PC-9 (cell line): Measurements from ENCODE around the gene CABCOCO1. TPM values are rescaled to one million over a fixed set of nuclear protein-coding genes. Genes with fewer than 3 reads are reported as not detected.
A peak's percentile ranks its signal among the peaks of the same experiment; 100 is the strongest.
"Not testable (repeated sequence)": the region's sequence is repeated elsewhere in the genome, so short reads cannot be mapped to it uniquely, and the experiment has no call there.

Experiments
- BruUV-seq: library from RNA; stranded (reverse); fragments of 400-500 nt; replicated peaks from 2 replicates; lab custom pipeline; 2021; lab: Mats Ljungman, UMichigan
- CTCF ChIA-PET: fragments of 300-600 bp; sonication (Branson Sonifier 250); formaldehyde crosslinking; loops from one replicate; lab custom pipeline; 2022; ENCODE audit warnings: antibody characterized with exemption; lab: Charles Lee
- POLR2A ChIA-PET: fragments of 300-600 bp; sonication (Branson Sonifier 250); formaldehyde crosslinking; loops from one replicate; lab custom pipeline; 2022; ENCODE audit warnings: antibody characterized with exemption; ENCODE audit not compliant: unreplicated experiment; lab: Charles Lee
- DNase-seq, 2 experiments: peaks; one replicate each; pipeline versions ENCODE4 v3.0.0 to v3.0.0-alpha.2; 2015 to 2022; ENCODE audit warnings: mixed read lengths in 1 of 2
- H2AFZ ChIP-seq: fragments of 200-600 bp; sonication (generic); 2 replicates; pipeline ENCODE4 v1.8.1; 2017; ENCODE audit warnings: antibody characterized with exemption
- H3F3A ChIP-seq: fragments of 200-600 bp; sonication (generic); 2 replicates; pipeline ENCODE4 v1.8.1; 2017; ENCODE audit warnings: antibody characterized with exemption, mild to moderate bottlenecking, low read depth; ENCODE audit not compliant: insufficient read depth
- H3K27ac ChIP-seq: fragments of 200-600 bp; sonication (generic); 2 replicates; pipeline ENCODE4 v1.6.1; 2016; ENCODE audit warnings: mixed run types
- H3K27me3 ChIP-seq: fragments of 200-600 bp; sonication (generic); 2 replicates; pipeline ENCODE4 v1.6.1; 2016; ENCODE audit warnings: low read depth, mixed run types; ENCODE audit not compliant: insufficient read depth
- H3K36me3 ChIP-seq: fragments of 200-600 bp; sonication (generic); 2 replicates; pipeline ENCODE4 v1.6.1; 2016; ENCODE audit warnings: low read depth, mixed run types
- H3K4me1 ChIP-seq: fragments of 200-600 bp; sonication (generic); replicated peaks from 2 replicates; pipeline ENCODE4 v1.6.1; 2016; ENCODE audit warnings: mixed run types; ENCODE audit not compliant: insufficient read depth
- H3K4me2 ChIP-seq: fragments of 200-600 bp; sonication (generic); 2 replicates; pipeline ENCODE4 v1.6.1; 2017; ENCODE audit warnings: mixed run types
- H3K4me3 ChIP-seq: fragments of 200-600 bp; sonication (generic); 2 replicates; pipeline ENCODE4 v1.6.1; 2016; ENCODE audit warnings: mixed run types
- H3K79me2 ChIP-seq: fragments of 200-600 bp; sonication (generic); 2 replicates; pipeline ENCODE4 v1.6.1; 2017; ENCODE audit warnings: low read depth, mixed run types
- H3K9me2 ChIP-seq: fragments of 200-600 bp; sonication (generic); 2 replicates; pipeline ENCODE4 v1.8.1; 2017; ENCODE audit warnings: mild to moderate bottlenecking; ENCODE audit not compliant: insufficient read depth
- H3K9me3 ChIP-seq: fragments of 200-600 bp; sonication (generic); 2 replicates; pipeline ENCODE4 v1.8.1; 2016; ENCODE audit warnings: low read depth; ENCODE audit not compliant: insufficient read depth
- H4K20me1 ChIP-seq: fragments of 200-600 bp; sonication (generic); 2 replicates; pipeline ENCODE4 v1.8.1; 2017; ENCODE audit not compliant: insufficient read depth
- EZH2 ChIP-seq: fragments of 200-600 bp; sonication (generic); IDR thresholded peaks from 2 replicates; pipeline ENCODE4 v1.8.0; 2017; ENCODE audit warnings: antibody characterized with exemption, low read depth
- intact Hi-C: fragments of 100-400 bp; cut with micrococcal nuclease; formaldehyde crosslinking; loops from one replicate; pipeline ENCODE4 v1.10.0; 2022; ENCODE audit not compliant: unreplicated experiment
- total RNA-seq: library from RNA; stranded (reverse); gene quantifications from 2 replicates; pipeline ENCODE4 v1.2.3, GENCODE V29; 2021
- TF ChIP-seq, protein P1 (sequence below): fragments of 200-600 bp; sonication (generic); conservative IDR thresholded peaks from 2 replicates; pipeline ENCODE4 v1.6.1; 2017; ENCODE audit warnings: mixed run types, antibody characterized with exemption, mild to moderate bottlenecking, moderate library complexity

Gene CABCOCO1
- total RNA-seq, 1 experiment from 2014 or later = not detected

DNA sequence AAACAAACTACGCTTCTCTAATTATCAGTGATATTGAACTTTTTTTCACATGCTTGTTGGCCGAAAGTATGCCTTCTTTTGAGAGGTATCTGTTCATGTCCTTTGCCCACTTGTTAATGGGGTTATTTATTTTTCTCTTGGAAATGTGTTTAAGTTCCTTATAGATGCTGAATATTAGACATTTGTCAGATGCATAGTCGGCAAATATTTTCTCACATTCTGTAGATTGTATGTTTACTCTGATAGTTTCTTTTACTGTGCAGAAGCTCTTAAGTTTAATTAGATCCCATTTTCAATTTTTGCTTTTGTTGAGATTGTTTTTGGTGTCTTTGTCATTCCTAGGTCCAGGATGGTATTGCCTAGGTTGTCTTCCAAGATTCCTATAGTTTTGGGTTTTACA, 73.2 kb downstream of the CABCOCO1 start:
- no peak overlapping the region for H2AFZ ChIP-seq
- no peaks in the 10 kb centered on the region for H3K9me3 ChIP-seq
- no peak for DNase-seq
- no peak for TF ChIP-seq EZH2
- TF ChIP-seq, protein P1, sequence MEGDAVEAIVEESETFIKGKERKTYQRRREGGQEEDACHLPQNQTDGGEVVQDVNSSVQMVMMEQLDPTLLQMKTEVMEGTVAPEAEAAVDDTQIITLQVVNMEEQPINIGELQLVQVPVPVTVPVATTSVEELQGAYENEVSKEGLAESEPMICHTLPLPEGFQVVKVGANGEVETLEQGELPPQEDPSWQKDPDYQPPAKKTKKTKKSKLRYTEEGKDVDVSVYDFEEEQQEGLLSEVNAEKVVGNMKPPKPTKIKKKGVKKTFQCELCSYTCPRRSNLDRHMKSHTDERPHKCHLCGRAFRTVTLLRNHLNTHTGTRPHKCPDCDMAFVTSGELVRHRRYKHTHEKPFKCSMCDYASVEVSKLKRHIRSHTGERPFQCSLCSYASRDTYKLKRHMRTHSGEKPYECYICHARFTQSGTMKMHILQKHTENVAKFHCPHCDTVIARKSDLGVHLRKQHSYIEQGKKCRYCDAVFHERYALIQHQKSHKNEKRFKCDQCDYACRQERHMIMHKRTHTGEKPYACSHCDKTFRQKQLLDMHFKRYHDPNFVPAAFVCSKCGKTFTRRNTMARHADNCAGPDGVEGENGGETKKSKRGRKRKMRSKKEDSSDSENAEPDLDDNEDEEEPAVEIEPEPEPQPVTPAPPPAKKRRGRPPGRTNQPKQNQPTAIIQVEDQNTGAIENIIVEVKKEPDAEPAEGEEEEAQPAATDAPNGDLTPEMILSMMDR = no peak
- H4K20me1 ChIP-seq = no peaks in the 10 kb centered on the region
- H3F3A ChIP-seq = no peaks in the 10 kb centered on the region
- no peaks in the 10 kb centered on the region for H3K27me3 ChIP-seq
- intact Hi-C loops = loop anchor here (10.0 kb wide), 3 partner anchors 451 to 591 kb away; no protein-coding TSS in a partner anchor
- no peak overlapping the region for H3K27ac ChIP-seq
- no peak overlapping the region for H3K4me2 ChIP-seq
- H3K36me3 ChIP-seq = no peaks in the 10 kb centered on the region
- ChIA-PET POLR2A (no interaction called here), CTCF (interaction anchor here (0.6 kb wide), 1 partner anchor 690 kb away, joined by 3 read pairs; no protein-coding TSS in a partner anchor)
- no TSS peak for BruUV-seq
- no peaks in the 10 kb centered on the region for H3K79me2 ChIP-seq
- no peaks in the 10 kb centered on the region for H3K4me1 ChIP-seq
- H3K9me2 ChIP-seq = no peaks in the 10 kb centered on the region
- H3K4me3 ChIP-seq = no peak overlapping the region

DNA sequence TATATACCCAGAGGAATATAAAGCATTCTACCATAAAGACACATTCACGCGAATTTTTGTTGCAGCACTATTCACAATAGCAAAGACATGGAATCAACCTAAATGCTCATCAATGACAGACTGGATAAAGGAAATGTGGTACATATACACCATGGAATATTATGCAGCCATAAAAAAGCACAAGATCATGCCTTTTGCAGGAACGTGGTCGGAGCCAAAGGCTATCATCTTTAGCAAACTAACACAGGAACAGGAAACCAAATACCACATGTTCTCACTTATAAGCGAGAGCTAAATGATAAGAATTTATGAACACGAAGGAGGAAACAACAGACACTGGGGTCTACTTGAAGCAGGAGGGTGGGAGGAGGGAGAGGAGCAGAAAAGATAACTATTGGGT, 74.7 kb downstream of the CABCOCO1 start:
- DNase-seq, CTCF ChIA-PET, H4K20me1 ChIP-seq, H3K9me2 ChIP-seq, H2AFZ ChIP-seq, H3K4me2 ChIP-seq, H3K9me3 ChIP-seq, H3K79me2 ChIP-seq, H3F3A ChIP-seq, H3K27me3 ChIP-seq, BruUV-seq, POLR2A ChIA-PET, H3K36me3 ChIP-seq, H3K4me3 ChIP-seq, H3K27ac ChIP-seq, H3K4me1 ChIP-seq: not testable (repeated sequence)
- intact Hi-C loops = loop anchor here (10.0 kb wide), 3 partner anchors 453 to 593 kb away; no protein-coding TSS in a partner anchor

DNA sequence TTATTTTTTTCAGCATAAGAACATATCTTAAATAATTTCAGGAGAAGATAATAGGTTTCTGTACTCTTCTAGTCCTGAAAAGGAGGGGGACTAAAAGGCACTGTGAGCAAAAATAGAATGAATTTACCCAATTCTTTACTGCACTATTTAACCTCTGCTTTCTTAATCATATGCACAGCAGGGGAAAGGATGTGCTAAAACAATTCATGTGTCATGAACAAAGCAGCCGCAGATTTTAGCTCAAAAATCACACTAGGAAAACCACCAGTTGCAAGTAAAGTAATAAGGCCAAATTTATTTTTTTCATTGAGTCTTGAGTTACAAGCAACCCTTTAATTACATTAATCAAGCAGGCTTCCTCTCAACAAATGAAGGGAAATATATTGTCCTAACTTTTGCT, 80.1 kb downstream of the CABCOCO1 start:
- BruUV-seq = no TSS peak
- no peaks in the 10 kb centered on the region for H3K9me3 ChIP-seq
- no peak overlapping the region for H3K4me3 ChIP-seq
- POLR2A ChIA-PET = no interaction called here
- intact Hi-C loops = no loop called here
- no peak overlapping the region for H2AFZ ChIP-seq
- no peaks in the 10 kb centered on the region; the same call in 1 of the 2 replicates for H3K4me1 ChIP-seq
- no peak for DNase-seq
- no peaks in the 10 kb centered on the region for H3K9me2 ChIP-seq
- no peak overlapping the region for H3K27ac ChIP-seq
- no peak overlapping the region for H3K4me2 ChIP-seq
- H3K79me2 ChIP-seq = no peaks in the 10 kb centered on the region
- no peaks in the 10 kb centered on the region for H3K36me3 ChIP-seq
- H3F3A ChIP-seq = no peaks in the 10 kb centered on the region
- CTCF ChIA-PET = no interaction called here
- H4K20me1 ChIP-seq = no peaks in the 10 kb centered on the region
- no peak for TF ChIP-seq EZH2
- TF ChIP-seq, protein P1 = no peak
- no peaks in the 10 kb centered on the region for H3K27me3 ChIP-seq

DNA sequence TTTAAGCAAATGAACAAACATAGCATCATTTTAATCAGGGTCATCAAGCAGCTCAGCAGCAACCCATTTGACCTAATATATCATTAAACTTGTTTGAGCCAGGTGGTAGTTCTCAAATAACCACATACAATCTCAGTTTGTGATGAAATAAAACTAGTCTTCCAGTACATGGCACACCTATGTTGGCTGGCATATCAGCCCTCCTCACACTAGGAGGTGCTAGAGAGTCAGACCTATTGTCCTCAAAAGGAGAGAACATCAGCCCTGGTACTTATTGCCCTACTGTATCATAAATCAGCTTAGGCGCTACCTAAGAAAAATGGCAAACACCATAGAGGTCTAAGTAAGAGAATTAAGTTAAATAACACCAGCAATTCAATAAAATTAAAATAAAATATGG, 81.7 kb downstream of the CABCOCO1 start:
- no peaks in the 10 kb centered on the region for H3K36me3 ChIP-seq
- no TSS peak for BruUV-seq
- TF ChIP-seq, protein P1 = peak; percentile 44; the same call in 1 of the 2 replicates
- no peak for TF ChIP-seq EZH2
- H3K4me3 ChIP-seq = no peak overlapping the region
- DNase-seq = no peak
- no peak overlapping the region for H3K4me2 ChIP-seq
- no peak overlapping the region for H2AFZ ChIP-seq
- no peaks in the 10 kb centered on the region for H4K20me1 ChIP-seq
- no peak overlapping the region for H3K27ac ChIP-seq
- H3K79me2 ChIP-seq = no peaks in the 10 kb centered on the region
- H3K9me3 ChIP-seq = no peaks in the 10 kb centered on the region
- no peaks in the 10 kb centered on the region for H3K27me3 ChIP-seq
- no peaks in the 10 kb centered on the region for H3K9me2 ChIP-seq
- H3F3A ChIP-seq = no peaks in the 10 kb centered on the region
- H3K4me1 ChIP-seq = no peaks in the 10 kb centered on the region; the same call in 1 of the 2 replicates
- CTCF ChIA-PET = no interaction called here
- intact Hi-C loops = no loop called here
- POLR2A ChIA-PET = no interaction called here
